NB4 (cell line): Measurements from ENCODE around the gene APIP.

ENCODE experiments used
- CTCF ChIP-seq: IDR thresholded peaks from one replicate; pipeline ENCODE4 v1.5.1; 2012; ENCODE audit warnings: low read depth, low read length
- MYC ChIP-seq: IDR thresholded peaks from 2 replicates; pipeline ENCODE4 v1.6.1; 2011; ENCODE audit warnings: low read depth, low read length

GRCh38 chr11:34941688-34942087, 25.5 kb upstream of the APIP start:
- no peak for TF ChIP-seq CTCF
- TF ChIP-seq MYC: no peak
